Measurements from ENCODE around the gene TULP1. TPM values are rescaled to one million over a fixed set of nuclear protein-coding genes. Genes with fewer than 3 reads are reported as not detected.

The TULP1 gene
- total RNA-seq, 1 experiment from 2014 or later = not detected

DNA sequence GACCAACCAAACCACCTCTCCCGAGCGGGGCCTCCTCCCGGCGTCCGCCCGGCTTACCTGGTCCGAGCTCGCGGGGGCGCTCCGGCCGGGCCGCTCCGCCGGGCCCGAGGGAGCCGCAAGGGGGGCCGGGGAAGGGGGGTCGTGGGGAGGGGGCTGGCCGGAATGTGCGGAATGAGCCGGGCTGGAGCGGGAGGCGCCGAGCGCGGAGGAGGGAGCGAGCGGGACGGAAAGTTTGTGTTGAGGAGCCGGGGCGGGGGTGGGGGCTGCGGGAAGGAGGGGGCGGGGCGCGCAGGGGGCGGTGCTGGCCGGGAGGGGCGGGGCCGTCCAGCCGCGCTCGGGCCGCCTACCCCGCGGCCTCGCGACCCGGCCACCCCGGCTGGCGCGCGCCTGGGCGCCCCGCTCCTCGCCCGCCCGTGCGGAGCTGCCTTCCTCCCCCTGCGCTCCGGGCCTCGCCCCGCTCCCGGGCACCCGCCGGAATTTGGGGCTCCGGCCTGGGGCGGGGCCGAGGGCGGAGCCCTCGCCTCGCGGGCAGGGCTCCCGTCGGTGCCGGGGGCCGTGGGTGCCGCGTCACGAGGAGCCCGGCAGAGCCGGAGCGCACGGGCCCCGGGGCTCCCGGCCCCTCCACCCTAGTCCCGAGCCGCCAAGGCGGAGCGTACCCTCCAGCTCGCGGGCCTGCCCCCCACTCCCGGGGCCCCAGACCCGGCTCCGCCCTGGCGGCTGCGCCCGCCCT lies 15.7 kb downstream of the TULP1 start, which contains the start of gene TEAD3:
Gene TEAD3, minus strand, starts transcription at position 239 of the 730 bp plus-strand sequence.
- peak; percentile 34 for DNase-seq (ENCODE audit: low spot score)

DNA sequence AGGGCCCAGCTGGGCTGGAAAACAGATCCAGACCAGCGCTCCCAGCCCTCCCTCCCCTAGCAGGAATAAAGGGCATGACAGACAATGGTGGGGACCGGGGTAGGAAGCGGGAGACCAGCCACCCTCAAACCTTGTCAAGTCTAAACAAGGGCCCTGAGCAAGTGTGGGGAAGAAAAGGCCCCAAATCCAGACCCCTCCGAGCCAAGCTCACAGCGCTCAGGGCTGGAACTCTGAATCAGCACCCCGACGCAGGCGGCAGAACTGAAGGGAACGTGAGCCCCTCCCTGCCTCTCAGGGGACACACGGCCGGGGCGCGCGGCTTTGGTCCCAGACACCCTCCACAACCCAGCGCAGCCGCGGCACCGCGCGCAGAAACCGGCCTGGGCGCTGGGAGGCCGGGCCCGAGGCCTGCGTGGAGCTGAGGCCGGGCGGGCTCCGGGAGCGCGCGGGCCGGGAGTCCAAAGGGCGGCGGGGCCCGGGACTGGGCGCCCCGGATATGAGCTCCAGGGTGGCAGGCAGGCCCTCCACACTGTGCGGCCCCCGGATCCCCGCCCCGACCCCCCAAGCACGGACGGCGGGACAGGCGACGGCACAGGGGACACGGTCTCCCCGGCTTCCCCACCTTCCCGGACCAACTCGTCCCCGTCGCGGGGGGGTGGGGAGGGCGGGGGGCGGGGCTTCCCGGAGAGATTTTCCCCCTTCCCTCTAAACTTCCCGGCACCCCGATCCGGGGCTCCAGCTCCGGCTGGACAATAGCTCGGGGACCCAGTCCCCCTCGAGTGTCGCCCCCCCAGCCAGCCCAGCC lies 16.5 kb downstream of the TULP1 start:
- DNase-seq (ENCODE audit: low spot score) = peak; percentile 19

DNA sequence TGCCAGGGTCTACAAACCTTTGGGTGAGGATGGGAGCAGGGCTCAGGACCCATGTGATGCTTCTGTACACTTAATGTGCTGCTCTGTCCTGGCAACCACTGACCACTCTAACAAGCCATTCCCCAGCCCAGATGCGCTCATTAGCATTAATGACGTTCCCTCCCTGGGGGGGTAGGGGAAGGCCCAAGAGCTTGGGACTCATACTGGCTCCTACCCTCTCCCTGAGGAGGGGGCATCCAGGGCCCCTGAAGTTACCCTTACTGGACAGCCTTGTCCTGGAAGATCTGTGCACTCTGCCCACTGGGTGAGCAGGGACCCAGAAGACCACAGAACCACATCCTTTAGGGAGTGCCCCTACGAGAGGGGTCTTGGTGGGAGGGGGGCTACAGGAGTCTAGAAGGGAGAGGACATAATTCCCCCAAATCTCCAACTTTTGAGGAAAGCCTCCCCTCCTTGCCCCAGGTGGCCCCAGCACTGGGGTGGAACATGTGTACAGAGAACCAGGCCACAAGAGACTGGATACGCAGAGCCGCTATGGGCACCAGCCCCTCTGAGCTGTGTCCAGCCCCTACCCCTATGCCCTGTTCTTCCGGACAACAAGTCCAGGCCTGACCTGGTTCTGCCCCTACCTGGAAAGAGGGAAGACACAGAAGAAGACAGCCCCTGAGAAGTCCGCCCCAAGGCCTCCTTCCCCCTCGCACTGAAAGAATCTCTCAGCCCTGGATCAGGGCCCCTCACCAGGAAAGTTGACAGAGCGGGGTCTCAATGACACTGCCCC lies 17.2 kb downstream of the TULP1 start:
- DNase-seq (ENCODE audit: low spot score) = no peak

DNA sequence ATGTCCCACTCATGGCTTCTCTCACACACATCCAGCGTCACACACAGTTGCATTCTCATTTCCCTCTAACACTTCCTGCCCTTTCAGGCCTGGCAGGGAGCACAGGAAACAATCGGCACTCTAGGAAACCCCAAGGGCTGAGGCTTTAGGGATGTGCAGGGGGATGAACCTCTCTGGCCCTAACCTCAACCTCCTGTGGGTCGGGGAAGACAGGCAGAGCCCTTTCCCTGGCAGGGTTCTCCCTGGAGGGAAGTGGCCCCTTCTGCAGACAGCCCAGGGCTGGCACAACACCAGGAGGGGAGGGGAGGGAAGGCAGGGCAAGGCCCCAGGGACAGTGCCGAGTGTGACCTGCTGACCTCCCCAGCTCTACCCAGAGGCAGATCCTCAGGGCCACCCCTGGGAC lies 18.5 kb downstream of the TULP1 start:
- no peak for DNase-seq (ENCODE audit: low spot score)

DNA sequence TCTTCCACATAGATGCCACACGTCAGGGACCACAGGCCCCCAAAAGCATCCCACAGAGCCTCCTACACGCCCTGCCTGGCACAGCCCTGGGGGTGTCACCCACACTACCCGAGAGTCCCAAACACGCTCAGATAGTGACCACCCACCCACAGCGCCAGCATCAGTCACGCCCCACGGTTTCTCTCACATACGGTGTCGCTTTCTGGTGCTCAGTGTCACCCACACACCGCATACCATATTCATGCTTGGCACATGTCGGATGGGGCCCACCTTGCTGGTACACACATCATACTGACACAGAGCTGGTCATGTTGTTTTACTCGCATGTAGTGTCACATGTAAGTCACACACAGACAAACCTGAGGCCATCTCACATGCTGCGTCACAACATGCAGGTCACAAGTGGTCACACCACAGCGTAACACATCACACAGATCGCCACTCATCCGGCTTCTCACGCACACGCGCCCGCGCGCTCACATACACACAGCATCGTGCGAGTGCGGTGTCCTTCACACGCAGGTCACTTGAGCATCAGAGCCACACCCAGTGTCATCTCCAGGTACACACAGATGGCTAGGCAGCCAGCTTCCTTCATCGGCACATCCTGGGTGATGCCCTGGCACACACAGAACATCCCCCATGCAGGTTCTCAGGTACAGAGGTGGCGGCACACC lies 19.3 kb downstream of the TULP1 start:
- no peak for DNase-seq (ENCODE audit: low spot score)

DNA sequence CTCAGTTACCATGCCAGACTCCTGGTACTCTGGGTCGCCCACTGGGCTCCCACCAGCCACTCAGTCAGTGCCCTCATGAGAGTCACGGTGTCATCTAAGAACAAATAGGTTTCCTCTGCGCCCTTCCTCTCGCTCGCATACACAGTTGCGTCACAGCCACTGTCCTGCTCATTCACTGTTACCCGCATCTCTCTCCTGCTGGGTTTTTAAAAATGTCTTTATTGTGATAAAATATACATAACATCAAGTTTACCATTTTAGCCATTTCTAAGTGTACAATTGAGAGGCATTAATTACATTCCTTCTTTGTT lies 19.8 kb downstream of the TULP1 start:
- DNase-seq (ENCODE audit: low spot score) = no peak

DNA sequence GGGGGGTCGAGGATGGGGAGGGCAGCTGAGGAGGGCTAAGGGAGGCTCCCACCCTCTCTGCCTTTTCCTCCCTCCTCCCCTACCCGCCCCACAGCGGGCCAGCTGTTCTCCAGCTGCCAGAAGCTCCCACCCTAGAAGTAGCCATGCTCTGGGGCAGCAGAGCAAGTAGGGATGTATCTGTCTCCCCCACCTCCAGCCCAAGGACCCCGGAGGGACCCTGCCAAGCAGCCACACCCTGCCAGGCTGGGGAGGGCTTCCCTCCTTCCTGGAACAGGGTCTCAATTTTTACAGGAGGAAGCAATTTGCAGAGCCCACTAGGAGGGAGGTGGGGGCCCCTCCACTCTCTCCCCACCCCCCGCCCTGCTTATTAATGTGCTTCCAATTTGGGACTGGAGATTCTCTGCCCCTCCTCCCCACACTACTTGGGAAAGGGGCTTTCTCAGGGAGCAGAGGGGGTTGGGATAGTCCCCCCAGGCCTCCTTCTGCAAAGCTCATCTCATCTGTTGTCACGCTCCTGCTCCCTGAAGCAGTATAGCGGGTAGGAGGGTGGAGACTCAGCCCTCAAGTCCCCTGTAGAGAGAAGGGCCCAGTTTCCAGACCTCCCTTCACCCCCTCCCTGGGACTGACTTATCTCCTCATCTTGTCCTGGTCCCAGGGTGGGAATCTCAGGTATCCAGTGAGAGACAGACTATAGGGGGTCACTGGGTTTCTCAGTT lies 20.3 kb downstream of the TULP1 start:
- no peak for DNase-seq (ENCODE audit: low spot score)

DNA sequence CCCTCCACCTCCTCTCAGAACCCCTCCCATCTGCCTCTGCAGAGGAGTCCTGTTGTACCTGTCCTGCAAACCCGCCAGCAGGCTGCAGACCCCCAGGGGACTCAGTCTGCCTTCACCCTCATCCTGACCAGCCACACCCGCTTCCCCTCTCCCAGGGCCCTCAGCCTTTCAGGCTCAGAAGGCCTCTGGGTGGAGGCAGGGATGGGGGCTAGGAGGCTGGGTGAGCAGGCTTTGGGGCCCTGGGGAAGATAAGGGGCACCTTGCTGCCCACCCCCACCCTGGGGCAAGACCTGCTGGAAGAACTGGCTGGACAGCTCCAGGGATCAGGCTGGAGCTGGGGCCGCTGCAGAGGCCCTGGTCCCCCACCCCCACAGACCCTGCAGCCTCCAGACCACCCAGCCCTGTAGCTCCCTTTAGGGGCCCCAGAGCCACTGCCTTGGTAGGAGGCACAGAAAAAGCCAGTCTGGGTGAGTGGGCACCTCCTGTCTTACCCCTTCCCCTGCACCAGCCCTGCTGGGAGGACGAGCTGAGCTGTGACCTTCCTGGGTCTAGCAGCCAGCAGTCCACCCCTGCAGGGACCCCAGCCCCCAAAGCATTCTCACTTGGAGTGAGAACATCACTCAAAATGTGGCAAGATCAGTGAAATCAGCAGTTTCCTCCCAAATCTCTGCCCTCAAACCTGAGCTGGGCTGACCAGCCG lies 21.0 kb downstream of the TULP1 start:
- no peak for DNase-seq (ENCODE audit: low spot score)

DNA sequence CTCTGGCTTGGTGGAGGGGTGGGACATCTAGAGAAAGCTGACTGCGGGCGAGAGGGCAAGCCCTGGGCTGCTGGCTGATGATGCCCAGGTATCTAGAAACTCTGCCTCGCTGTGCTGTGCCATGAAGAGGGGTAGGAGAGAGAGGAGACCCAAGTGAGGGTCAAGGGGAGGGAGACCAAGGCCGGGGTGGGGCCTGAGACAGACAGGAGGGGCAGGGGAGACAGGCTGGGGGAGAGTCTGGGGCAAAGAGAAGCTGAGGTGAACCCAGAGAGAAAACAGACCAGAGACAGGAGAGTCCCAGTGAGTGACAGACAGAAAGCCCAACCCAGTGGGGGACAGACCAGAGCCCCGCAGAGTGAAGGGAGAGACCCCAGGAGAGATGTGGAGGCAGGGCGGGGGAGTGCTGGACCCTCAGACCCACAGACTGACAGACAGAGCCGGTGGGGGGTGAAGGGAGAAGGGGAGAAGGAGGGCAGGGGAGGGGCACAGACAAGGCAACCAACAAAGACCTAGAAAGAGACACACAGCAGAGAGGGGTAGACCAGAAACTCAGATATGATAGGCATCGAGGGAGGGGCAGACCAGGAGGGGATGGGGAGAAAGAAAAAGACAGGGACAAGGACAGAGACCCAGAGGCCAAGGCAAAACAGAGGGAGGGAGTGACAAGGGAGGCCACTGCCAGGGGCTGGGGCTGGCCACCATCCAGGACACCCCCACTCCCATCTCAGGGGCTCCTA lies 21.7 kb downstream of the TULP1 start:
- no peak for DNase-seq (ENCODE audit: low spot score)

DNA sequence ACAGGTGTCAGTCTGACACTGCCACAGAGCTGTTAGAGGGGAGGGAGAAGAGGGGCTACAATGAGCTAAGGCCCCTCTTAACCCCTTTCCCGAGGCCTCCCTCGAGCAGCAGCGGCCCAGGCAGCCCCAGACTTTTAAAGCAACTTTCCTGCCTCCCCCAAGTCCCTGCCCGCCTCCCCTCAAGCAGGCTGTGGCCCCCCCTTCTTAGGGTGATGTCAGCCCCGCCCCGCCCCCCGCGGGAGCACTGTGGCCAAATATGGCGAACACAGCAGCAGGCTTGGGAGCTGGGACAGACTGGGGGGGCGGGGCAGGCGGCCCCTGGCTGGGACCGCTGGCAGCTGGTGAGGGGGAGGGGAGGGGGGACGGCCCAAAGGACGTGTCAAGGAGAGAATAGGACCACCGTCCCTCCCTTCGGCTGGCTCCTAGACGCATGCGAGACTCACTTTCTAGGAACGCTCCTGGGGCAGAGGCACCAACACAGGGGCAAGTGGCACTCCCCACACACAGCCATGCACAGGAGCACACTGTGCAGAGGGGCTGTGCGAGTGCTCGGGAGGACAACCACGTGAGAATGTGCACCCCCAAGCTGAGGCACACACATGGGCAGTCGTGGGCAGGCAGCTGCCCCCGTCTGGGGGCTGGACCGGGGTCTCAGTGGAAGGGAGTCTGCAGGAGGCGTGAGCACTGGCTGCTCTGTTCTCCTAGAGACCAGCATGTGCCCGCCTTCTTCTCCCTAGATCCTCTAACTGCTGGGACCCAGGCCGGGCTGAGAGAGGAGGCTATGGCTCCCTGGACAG lies 22.5 kb downstream of the TULP1 start:
- no peak for DNase-seq (ENCODE audit: low spot score)

DNA sequence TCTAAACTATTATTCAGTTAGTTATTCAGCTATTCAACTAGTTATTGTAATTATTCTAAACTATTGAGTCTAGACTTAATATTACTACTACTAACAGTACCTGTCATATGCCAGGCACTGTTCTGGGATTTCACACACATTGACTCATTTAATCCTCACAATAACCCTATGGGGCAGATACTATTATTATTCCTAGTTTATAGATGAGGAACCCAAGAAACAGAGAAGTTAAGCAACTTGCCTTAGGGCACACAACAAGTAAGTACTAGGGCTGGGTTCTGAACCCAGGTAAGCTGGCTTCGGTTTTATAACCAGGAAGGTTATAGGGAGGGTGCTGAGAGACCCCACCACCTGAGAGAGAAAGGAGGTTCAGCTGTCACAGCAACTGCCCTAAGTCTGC lies 23.6 kb downstream of the TULP1 start:
- no peak for DNase-seq (ENCODE audit: low spot score)

DNA sequence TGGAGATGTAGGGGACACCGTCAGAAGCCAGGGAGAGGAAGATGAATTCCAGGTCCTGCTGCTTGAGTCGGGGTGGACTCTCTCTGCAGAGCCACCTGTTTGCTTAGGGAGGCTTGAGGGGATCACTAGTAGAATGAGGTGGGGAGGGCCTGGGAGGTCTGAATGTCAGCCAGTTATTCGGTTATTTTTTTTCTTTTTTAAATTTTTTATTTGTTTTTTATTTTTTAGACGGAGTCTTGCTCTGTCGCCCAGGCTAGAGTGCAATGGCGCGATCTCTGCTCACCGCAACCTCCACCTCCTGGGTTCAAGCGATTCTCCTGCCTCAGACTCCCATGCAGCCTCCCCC lies 24.2 kb downstream of the TULP1 start:
- no peak for DNase-seq (ENCODE audit: low spot score)

DNA sequence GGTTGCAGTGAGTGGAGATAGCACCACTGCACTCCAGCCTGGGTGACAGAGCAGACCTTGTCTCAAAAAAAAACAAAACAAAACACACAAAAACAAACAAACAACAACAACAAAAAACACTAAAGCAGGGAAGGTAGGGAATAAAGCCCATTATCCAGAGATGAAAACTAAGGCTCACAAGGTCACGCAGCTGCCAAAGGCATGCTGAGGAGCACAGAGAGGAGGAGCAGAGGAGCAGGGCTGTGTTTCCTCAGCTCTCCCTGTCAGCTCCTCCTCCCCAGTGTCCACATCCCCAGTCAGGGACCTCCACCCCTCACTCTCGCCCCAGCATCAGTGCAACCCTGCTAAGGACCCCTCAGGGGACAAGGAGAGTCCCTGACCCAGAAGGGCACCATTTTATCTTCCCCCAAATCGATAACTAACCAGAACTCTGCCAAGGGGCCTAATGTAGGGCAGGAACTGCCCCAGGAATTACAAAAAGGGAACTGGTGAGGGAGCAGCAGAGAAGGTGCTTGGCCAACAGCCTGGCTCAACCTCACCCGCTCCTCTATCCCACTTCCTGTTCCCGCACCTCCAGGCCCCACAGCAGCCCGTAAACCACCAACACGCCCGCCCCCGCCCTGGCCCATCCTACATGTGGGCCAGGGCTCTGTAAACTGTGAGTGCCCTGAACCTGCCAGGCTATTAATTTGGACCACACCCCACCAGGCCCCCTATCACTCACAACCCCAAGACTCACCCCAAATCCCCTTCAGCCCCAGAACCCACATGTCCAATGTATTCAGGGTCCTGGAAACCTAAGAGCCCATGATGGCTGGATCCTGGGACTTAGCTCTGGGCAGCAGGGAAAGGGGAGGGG lies 24.8 kb downstream of the TULP1 start:
- peak; percentile 78 for DNase-seq (ENCODE audit: low spot score)

DNA sequence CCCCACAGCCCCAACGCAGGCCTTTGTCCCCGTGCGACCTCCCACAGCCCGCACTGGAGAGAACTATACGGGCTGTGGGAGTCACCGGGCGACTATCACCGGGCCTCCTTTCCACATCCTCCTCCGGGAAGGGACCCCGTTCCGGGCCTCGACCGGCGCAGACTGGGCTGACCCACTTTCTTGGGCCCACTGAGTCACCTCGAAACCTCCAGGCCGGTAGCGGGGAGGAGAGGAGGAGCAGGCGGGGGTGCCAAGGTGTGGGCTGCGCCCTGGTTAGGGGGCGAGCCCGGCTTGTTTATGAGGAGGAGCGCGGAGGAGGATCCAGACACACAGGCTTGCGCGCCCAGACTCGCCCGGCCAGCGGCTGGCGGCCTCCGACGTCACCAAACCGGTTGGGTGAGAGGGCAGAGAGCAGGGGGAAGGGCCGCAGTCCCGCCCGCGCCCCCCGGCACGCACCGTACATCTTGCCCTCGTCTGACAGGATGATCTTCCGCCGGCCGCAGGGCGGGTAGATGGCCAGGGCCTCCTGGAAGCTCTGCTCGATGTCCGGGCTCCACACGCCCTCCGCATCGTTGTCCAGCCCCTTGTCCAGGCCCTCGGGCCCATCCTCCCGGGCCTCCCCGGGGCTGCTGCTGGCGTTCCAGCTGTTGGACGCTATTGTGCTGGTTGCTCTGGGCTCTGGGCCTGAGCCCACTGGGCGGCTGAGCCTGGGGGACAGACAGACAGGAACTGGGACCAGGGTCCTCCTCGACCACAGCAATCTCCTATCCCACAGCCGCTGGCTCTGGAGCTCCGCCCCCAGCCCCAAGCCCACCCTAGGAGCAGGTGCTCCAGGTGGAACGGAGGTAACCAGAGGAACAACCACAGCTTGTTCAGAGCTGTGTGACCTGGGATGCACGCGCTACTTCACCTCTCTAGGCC lies 26.4 kb downstream of the TULP1 start:
- DNase-seq (ENCODE audit: low spot score) = no peak

DNA sequence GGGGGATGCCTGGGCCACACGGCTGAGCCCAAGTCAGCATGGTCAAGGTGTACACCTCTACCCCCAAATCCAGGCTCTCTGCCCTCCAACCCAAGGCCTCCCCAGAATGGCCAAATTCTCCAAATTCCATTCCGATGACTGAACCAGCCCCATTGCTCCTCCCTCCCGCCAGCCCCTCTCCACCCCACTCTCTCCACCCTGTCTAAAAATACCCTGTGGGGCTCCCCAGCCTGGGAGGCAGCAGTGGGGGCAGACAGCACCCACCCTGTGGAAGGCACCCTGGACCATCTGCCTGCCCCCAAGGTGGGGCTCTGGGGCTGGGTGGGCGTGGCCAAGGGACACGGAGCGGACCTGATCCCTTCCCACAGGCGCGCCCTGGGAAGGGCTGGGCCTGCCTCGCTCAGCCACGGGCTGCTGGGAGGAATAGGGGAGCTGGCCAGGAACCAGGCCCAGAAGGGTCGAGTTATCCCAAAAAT lies 27.3 kb downstream of the TULP1 start:
- peak; percentile 90 for DNase-seq (ENCODE audit: low spot score)

DNA sequence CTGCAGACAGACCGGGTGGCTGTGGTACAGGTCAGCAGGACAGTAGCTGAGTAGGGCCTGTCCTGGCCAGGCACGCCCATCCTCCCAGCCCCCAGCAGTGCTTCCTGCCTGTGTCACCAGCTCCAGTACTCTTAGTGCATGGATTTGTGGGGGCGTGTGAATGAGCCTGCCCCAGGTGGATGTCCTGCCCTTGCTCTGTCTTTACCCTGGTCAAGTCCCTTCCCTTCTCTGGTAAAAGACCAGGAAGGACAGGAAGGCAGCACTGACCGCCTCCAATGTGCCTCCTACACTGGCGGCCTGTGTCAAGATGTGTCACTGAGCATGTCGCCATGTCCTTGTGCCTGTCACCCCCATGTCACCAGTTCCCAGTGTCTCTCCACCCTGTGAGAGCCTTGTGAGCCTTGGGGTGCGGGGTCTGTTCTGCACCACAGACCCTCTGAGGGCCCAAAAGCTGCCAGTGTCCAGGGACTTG lies 27.7 kb downstream of the TULP1 start:
- peak; percentile 83 for DNase-seq (ENCODE audit: low spot score)

Data from A172 (cell line).